ENCODE results near the gene C2orf76.

Gene C2orf76

GRCh38 chr2:119315241-119315925, 51.3 kb downstream of the C2orf76 start:
- TF ChIP-seq CREB1 (IDR thresholded peaks at IDR 0.05; ENCODE audit: low read depth), result no peak

- TF ChIP-seq TEAD4 (IDR thresholded peaks at IDR 0.05) (no peak), ZBTB7A (IDR thresholded peaks at IDR 0.05; ENCODE audit: low read depth) (no peak), FOXM1 (IDR thresholded peaks at IDR 0.05; ENCODE audit: borderline replicate concordance, low read depth) (no peak), MAX (IDR thresholded peaks at IDR 0.05) (no peak), CEBPB (IDR thresholded peaks at IDR 0.05) (no peak)
Observed at GRCh38 chr2:119311831-119312230, 54.8 kb downstream of the C2orf76 start.

GRCh38 chr2:119311371-119311770, 55.3 kb downstream of the C2orf76 start:
- no peak for TF ChIP-seq TAF1 (IDR thresholded peaks at IDR 0.05; ENCODE audit: low read depth)
- no peak for TF ChIP-seq USF1 (IDR thresholded peaks at IDR 0.05)
- TF ChIP-seq EP300 (IDR thresholded peaks at IDR 0.05; ENCODE audit: borderline replicate concordance), result no peak
- TF ChIP-seq FOXM1 (IDR thresholded peaks at IDR 0.05; ENCODE audit: borderline replicate concordance, low read depth), result no peak

GRCh38 chr2:119308793-119309330, 57.8 kb downstream of the C2orf76 start:
- TF ChIP-seq ZBTB7A (IDR thresholded peaks at IDR 0.05; ENCODE audit: low read depth) (no peak), REST (IDR thresholded peaks at IDR 0.05; ENCODE audit: low read depth) (peak; percentile 48), EGR1 (IDR thresholded peaks at IDR 0.05) (no peak)

- TF ChIP-seq USF1 (IDR thresholded peaks at IDR 0.05) (no peak), REST (IDR thresholded peaks at IDR 0.05; ENCODE audit: low read depth) (no peak), TCF12 (IDR thresholded peaks at IDR 0.05; ENCODE audit: low read depth) (no peak), CREB1 (IDR thresholded peaks at IDR 0.05; ENCODE audit: low read depth) (no peak), CEBPB (IDR thresholded peaks at IDR 0.05) (no peak), TAF1 (IDR thresholded peaks at IDR 0.05; ENCODE audit: low read depth) (no peak), NFIC (IDR thresholded peaks at IDR 0.05) (no peak), MAX (IDR thresholded peaks at IDR 0.05) (no peak), EGR1 (IDR thresholded peaks at IDR 0.05) (no peak), ZBTB7A (IDR thresholded peaks at IDR 0.05; ENCODE audit: low read depth) (no peak)
Observed at GRCh38 chr2:119307419-119308140, 59.1 kb downstream of the C2orf76 start.

- TF ChIP-seq RAD21 (IDR thresholded peaks at IDR 0.05; ENCODE audit: low read depth) (no peak), NFIC (IDR thresholded peaks at IDR 0.05) (no peak), ZBTB7A (IDR thresholded peaks at IDR 0.05; ENCODE audit: low read depth) (no peak)
Observed at GRCh38 chr2:119306196-119306590, 60.4 kb downstream of the C2orf76 start.

GRCh38 chr2:119305497-119306195, 61.0 kb downstream of the C2orf76 start:
- TF ChIP-seq EP300 (IDR thresholded peaks at IDR 0.05; ENCODE audit: borderline replicate concordance) (no peak), CEBPB (IDR thresholded peaks at IDR 0.05) (no peak), TAF1 (IDR thresholded peaks at IDR 0.05; ENCODE audit: low read depth) (no peak), MAX (IDR thresholded peaks at IDR 0.05) (no peak), ZBTB7A (IDR thresholded peaks at IDR 0.05; ENCODE audit: low read depth) (no peak), RAD21 (IDR thresholded peaks at IDR 0.05; ENCODE audit: low read depth) (no peak), YY1 (IDR thresholded peaks at IDR 0.05; ENCODE audit: low read depth) (no peak), REST (IDR thresholded peaks at IDR 0.05; ENCODE audit: low read depth) (no peak), CREB1 (IDR thresholded peaks at IDR 0.05; ENCODE audit: low read depth) (no peak), NFIC (IDR thresholded peaks at IDR 0.05) (no peak), EGR1 (IDR thresholded peaks at IDR 0.05) (no peak), TCF12 (IDR thresholded peaks at IDR 0.05; ENCODE audit: low read depth) (no peak), TEAD4 (IDR thresholded peaks at IDR 0.05) (no peak), FOXM1 (IDR thresholded peaks at IDR 0.05; ENCODE audit: borderline replicate concordance, low read depth) (no peak), USF1 (IDR thresholded peaks at IDR 0.05) (no peak)

Measured in Ishikawa (cell line).